Measurements from ENCODE around the gene MARCKS. TPM values are rescaled to one million over a fixed set of nuclear protein-coding genes. Genes with fewer than 3 reads are reported as not detected.

MARCKS gene
- total and polyA plus RNA-seq, 2 of the 13 experiments (the other 11 are each of a cell fraction or from before 2014, with no cell fraction given): 30.5 to 39.5 TPM

GRCh38 chr6:113842165-113842564, 15.0 kb upstream of the MARCKS start:
- Histone ChIP-seq H3K79me2 (ENCODE audit: insufficient read depth, low read length) (no peaks in the 10 kb centered on the region), H3K9ac (ENCODE audit: insufficient read depth, low read depth, low read length) (no peak overlapping the region), H3K9me3 (ENCODE audit: low read length) (no peaks in the 10 kb centered on the region), H3K27ac (ENCODE audit: extremely low read length, insufficient read depth, low read length) (no peak overlapping the region), H3K27me3 (ENCODE audit: control insufficient read depth in 1 of 2, insufficient read depth in 2 of 2, low read length in 2 of 2) (no peaks in the 10 kb centered on the region), H3K4me1 (ENCODE audit: insufficient read depth, low read length) (no peaks in the 10 kb centered on the region), H2AFZ (ENCODE audit: low read length) (no peak overlapping the region), H3K4me3 (replicated peaks in 1 of 3; ENCODE audit: insufficient read depth in 1 of 3, low read depth in 2 of 3, low read length in 3 of 3) (no peak overlapping the region), H4K20me1 (ENCODE audit: insufficient read depth, low read length) (no peaks in the 10 kb centered on the region), H3K36me3 (replicated peaks in 1 of 2; ENCODE audit: control insufficient read depth in 1 of 2, insufficient read depth in 2 of 2, low read length in 2 of 2) (no peaks in the 10 kb centered on the region), H3K4me2 (ENCODE audit: low read depth, low read length) (no peak overlapping the region)
- WGBS (ENCODE audit: low lambda C conversion rate): 0% methylated on average over 1 of the region's 1 CpG
- no TSS peak for BruUV-seq (replicated peaks)
- TF ChIP-seq FOSL2 (CRISPR knock-in tag; IDR thresholded peaks at IDR 0.05) (no peak), FOXP1 (IDR thresholded peaks at IDR 0.05) (no peak), FOXP1 (CRISPR knock-in tag; IDR thresholded peaks at IDR 0.05) (no peak), PRDM4 (CRISPR knock-in tag; IDR thresholded peaks at IDR 0.05; ENCODE audit: borderline replicate concordance) (no peak), SETDB1 (CRISPR knock-in tag; IDR thresholded peaks at IDR 0.05; ENCODE audit: borderline replicate concordance) (no peak)
- in situ Hi-C loops (cut with HindIII; ENCODE audit: extremely low pct_ligation_motif_present, low pct_unique_long_range_greater_than_20kb): no loop called here
- POLR2A ChIA-PET: no interaction called here
- intact Hi-C loops (cut with micrococcal nuclease; ENCODE audit: unreplicated experiment): no loop called here
- FAIRE-seq: no peak
- no peak for DNase-seq (ENCODE audit: low spot score)
- CTCF ChIA-PET (ENCODE audit: low intra/inter-chr PET ratio, low total read pairs): no interaction called here
- no peak for ATAC-seq

- H2AFZ ChIP-seq (ENCODE audit: low read length): no peak overlapping the region
- CTCF ChIA-PET (ENCODE audit: low intra/inter-chr PET ratio, low total read pairs): no interaction called here
- H4K20me1 ChIP-seq (ENCODE audit: insufficient read depth, low read length): no peaks in the 10 kb centered on the region
- H3K79me2 ChIP-seq (ENCODE audit: insufficient read depth, low read length): no peaks in the 10 kb centered on the region
- H3K36me3 ChIP-seq (replicated peaks in 1 of 2; ENCODE audit: control insufficient read depth in 1 of 2, insufficient read depth in 2 of 2, low read length in 2 of 2): no peaks in the 10 kb centered on the region
- BruUV-seq (replicated peaks): no TSS peak
- H3K27ac ChIP-seq (ENCODE audit: extremely low read length, insufficient read depth, low read length): no peak overlapping the region
- intact Hi-C loops (cut with micrococcal nuclease; ENCODE audit: unreplicated experiment): no loop called here
- POLR2A ChIA-PET: no interaction called here
- no peaks in the 10 kb centered on the region; a peak in 1 of 5 replicates for H3K27me3 ChIP-seq (ENCODE audit: control insufficient read depth in 1 of 2, insufficient read depth in 2 of 2, low read length in 2 of 2)
- no peak overlapping the region for H3K4me3 ChIP-seq (replicated peaks in 1 of 3; ENCODE audit: insufficient read depth in 1 of 3, low read depth in 2 of 3, low read length in 3 of 3)
- H3K4me2 ChIP-seq (ENCODE audit: low read depth, low read length): no peak overlapping the region
- in situ Hi-C loops (cut with HindIII; ENCODE audit: extremely low pct_ligation_motif_present, low pct_unique_long_range_greater_than_20kb): no loop called here
- DNase-seq (ENCODE audit: low spot score) (no peak), FAIRE-seq (no peak), ATAC-seq (no peak)
- H3K9ac ChIP-seq (ENCODE audit: insufficient read depth, low read depth, low read length): no peak overlapping the region
- no peaks in the 10 kb centered on the region for H3K9me3 ChIP-seq (ENCODE audit: low read length)
- WGBS (ENCODE audit: low lambda C conversion rate): 84% methylated on average over 6 of the region's 6 CpGs
- H3K4me1 ChIP-seq (ENCODE audit: insufficient read depth, low read length): no peaks in the 10 kb centered on the region
- TF ChIP-seq MXD1 (CRISPR knock-in tag; IDR thresholded peaks at IDR 0.05) (no peak), ZNF713 (CRISPR knock-in tag; IDR thresholded peaks at IDR 0.05) (no peak), ZNF180 (CRISPR knock-in tag; IDR thresholded peaks at IDR 0.05; ENCODE audit: borderline replicate concordance, low read depth) (no peak), TERF1 (CRISPR knock-in tag; IDR thresholded peaks at IDR 0.05) (no peak), ZNF569 (CRISPR knock-in tag; IDR thresholded peaks at IDR 0.05; ENCODE audit: borderline replicate concordance) (no peak), ZNF496 (CRISPR knock-in tag; IDR thresholded peaks at IDR 0.05; ENCODE audit: insufficient replicate concordance) (no peak), CSRNP2 (CRISPR knock-in tag; conservative IDR thresholded peaks at IDR 0.05; ENCODE audit: low read depth) (no peak), ZNF552 (CRISPR knock-in tag; IDR thresholded peaks at IDR 0.05; ENCODE audit: borderline replicate concordance) (no peak), ZNF652 (CRISPR knock-in tag; IDR thresholded peaks at IDR 0.05; ENCODE audit: borderline replicate concordance, low read depth) (no peak)
Measured at GRCh38 chr6:113843500-113844073, 13.6 kb upstream of the MARCKS start.
